Large intestine (tissue), 3 donors: ENCODE results near the gene PSRC1. TPM values are rescaled to one million over a fixed set of nuclear protein-coding genes. Genes with fewer than 3 reads are reported as not detected.

ENCODE experiments used
- DNase-seq, 2 donors: peaks; one replicate each; pipeline versions ENCODE4 v3.0.0 to v3.0.0-alpha.2; 2013
- H3K27ac ChIP-seq: one replicate; pipeline ENCODE4 v1.5.1; 2013; ENCODE audit warnings: low read length
- H3K27me3 ChIP-seq: 2 replicates; pipeline ENCODE4 v1.6.1; 2013; ENCODE audit warnings: low read length; ENCODE audit not compliant: control insufficient read depth, insufficient read depth
- H3K36me3 ChIP-seq: 2 replicates; pipeline ENCODE4 v1.6.1; 2013; ENCODE audit warnings: low read length; ENCODE audit not compliant: control insufficient read depth, insufficient read depth
- H3K4me1 ChIP-seq: one replicate; pipeline ENCODE4 v1.6.1; 2013; ENCODE audit warnings: low read length; ENCODE audit not compliant: control insufficient read depth, insufficient read depth
- H3K4me3 ChIP-seq: one replicate; pipeline ENCODE4 v1.5.1; 2013; ENCODE audit warnings: low read length
- H3K9me3 ChIP-seq: one replicate; pipeline ENCODE4 v1.6.1; 2013; ENCODE audit warnings: mild to moderate bottlenecking, low read depth, low read length, moderate library complexity; ENCODE audit not compliant: control insufficient read depth
- WGBS: methylation state at CpG from one replicate; pipeline ENCODE4 v1.1.5; 2013; ENCODE audit warnings: low lambda C conversion rate; ENCODE audit not compliant: insufficient coverage; 5-methylcytosine and 5-hydroxymethylcytosine counted together
- polyA plus RNA-seq: library from polyadenylated mRNA; unstranded; fragments of 120-200 nt; gene quantifications from one replicate; pipeline ENCODE4 v1.2.1, GENCODE V29; 2013

Gene PSRC1
- polyA plus RNA-seq, 1 donor, result 12.9 TPM

DNA sequence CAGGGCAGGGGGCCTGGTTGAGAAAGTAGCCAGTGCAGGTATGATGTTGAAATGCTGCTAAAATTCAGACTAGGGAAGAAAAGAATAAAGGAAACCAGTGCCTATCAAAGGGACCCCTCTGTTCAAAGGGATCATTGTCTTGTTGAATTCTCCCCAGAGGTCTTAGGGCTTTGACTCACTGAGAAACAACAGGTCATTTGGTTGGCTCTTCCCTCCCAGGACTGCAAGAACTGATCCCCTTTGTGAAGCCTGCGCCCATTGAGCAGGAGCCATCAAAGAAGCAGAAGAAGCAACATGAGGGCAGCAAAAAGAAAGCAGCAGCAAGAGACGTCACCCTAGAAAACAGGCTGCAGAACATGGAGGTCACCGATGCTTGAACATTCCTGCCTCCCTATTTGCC, 45.4 kb downstream of the PSRC1 start:
- Histone ChIP-seq H3K4me1 (peaks cover 21% of the 10 kb centered on the region), H3K27me3 (peaks cover 7% of the 10 kb centered on the region), H3K27ac (no peak overlapping the region), H3K9me3 (no peaks in the 10 kb centered on the region), H3K4me3 (no peak overlapping the region), H3K36me3 (peaks cover 61% of the 10 kb centered on the region)
- WGBS, result no CpG with 5 or more reads among the region's 3 CpGs
- no peak for DNase-seq

DNA sequence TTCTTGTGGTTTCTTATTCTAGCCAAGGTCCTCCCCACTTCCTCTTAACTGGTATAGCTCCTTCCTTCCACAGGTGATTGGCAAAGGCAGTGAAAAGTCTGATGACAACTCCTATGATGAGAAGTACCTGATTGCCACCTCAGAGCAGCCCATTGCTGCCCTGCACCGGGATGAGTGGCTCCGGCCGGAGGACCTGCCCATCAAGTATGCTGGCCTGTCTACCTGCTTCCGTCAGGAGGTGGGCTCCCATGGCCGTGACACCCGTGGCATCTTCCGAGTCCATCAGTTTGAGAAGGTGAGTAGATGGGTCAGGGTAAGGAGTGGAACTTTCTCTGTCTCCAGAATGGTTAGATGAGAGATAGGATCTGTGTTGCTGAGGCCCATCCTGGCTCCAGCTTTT, 47.8 kb downstream of the PSRC1 start:
- no peak overlapping the region for H3K27ac ChIP-seq
- no peaks in the 10 kb centered on the region for H3K9me3 ChIP-seq
- peaks cover 3% of the 10 kb centered on the region for H3K4me1 ChIP-seq
- DNase-seq, result no peak
- WGBS, result no CpG with 5 or more reads among the region's 7 CpGs
- H3K27me3 ChIP-seq, result no peaks in the 10 kb centered on the region
- H3K4me3 ChIP-seq, result no peak overlapping the region
- H3K36me3 ChIP-seq, result peaks cover 84% of the 10 kb centered on the region

DNA sequence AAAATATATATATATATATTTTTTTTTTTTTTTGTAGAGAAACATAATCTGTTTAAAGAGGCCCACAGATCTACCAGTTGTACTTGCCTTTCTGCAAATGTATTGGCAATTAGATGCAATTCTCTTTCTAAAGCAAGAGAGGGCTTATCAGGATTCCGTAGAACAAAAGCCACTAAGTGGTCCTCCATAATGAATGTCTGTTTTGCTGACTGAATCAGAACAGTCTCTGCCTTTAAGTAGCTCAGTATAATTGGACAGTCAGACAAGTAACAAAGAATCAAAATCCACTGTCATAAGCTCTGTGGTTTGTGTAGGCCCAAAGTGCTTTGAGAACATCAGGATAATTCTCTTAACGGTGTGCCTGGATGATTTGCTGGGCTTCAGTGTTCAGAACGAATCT, 51.9 kb downstream of the PSRC1 start:
- Histone ChIP-seq H3K27ac (no peak overlapping the region), H3K36me3 (peaks cover 83% of the 10 kb centered on the region), H3K9me3 (no peaks in the 10 kb centered on the region), H3K4me1 (no peaks in the 10 kb centered on the region), H3K27me3 (no peaks in the 10 kb centered on the region), H3K4me3 (no peak overlapping the region)
- DNase-seq, result no peak
- WGBS, result 60% methylated on average over 1 of the region's 3 CpGs

Other genes starting within 250 kb of the PSRC1 start
- gene WDR47, start 241.0 kb downstream of the PSRC1 start, polyA plus RNA-seq, result 8.9 TPM
- 43.0 TPM for gene TAF13, start 207.1 kb downstream of the PSRC1 start, polyA plus RNA-seq
- gene TMEM167B, start 192.4 kb downstream of the PSRC1 start, polyA plus RNA-seq, result 31.5 TPM
- gene ELAPOR1, start 169.0 kb downstream of the PSRC1 start, polyA plus RNA-seq, result 66.0 TPM
- gene SARS1, start 69.2 kb downstream of the PSRC1 start, polyA plus RNA-seq, result 112 TPM
- gene CELSR2, start 33.6 kb downstream of the PSRC1 start, polyA plus RNA-seq, result 11.3 TPM
- gene MYBPHL, start 23.9 kb upstream of the PSRC1 start, polyA plus RNA-seq, result 13.8 TPM
- gene SORT1, start 114.8 kb upstream of the PSRC1 start, polyA plus RNA-seq, result 41.7 TPM
- gene PSMA5, start 143.3 kb upstream of the PSRC1 start, polyA plus RNA-seq, result 94.1 TPM
- 0.60 TPM for gene SYPL2, start 183.4 kb upstream of the PSRC1 start, polyA plus RNA-seq
- gene ATXN7L2, start 200.8 kb upstream of the PSRC1 start, polyA plus RNA-seq, result 6.1 TPM
- gene CYB561D1, start 210.9 kb upstream of the PSRC1 start, polyA plus RNA-seq, result 7.2 TPM
- gene AMIGO1, start 226.6 kb upstream of the PSRC1 start, polyA plus RNA-seq, result 2.0 TPM